HG03439 (cell line): ENCODE data around the gene GRK5.
"Not testable (repeated sequence)": the region's sequence is repeated elsewhere in the genome, so short reads cannot be mapped to it uniquely, and the experiment has no call there.

Experiments
- ATAC-seq: cut with Tn5 transposase; IDR thresholded peaks from one replicate; pipeline ENCODE4 v1.9.1; 2021; ENCODE audit warnings: mild to moderate bottlenecking, moderate library complexity; ENCODE audit not compliant: unreplicated experiment

GRK5 gene

GRCh38 chr10:119272338-119272734 is 65.0 kb downstream of the GRK5 start:
- ATAC-seq: not testable (repeated sequence)

GRCh38 chr10:119272736-119273135 is 65.4 kb downstream of the GRK5 start:
- no peak for ATAC-seq

GRCh38 chr10:119273413-119273812 is 66.0 kb downstream of the GRK5 start:
- ATAC-seq: no peak

- no peak for ATAC-seq
Observed at GRCh38 chr10:119274519-119275045, 67.2 kb downstream of the GRK5 start.

GRCh38 chr10:119275085-119275484 is 67.7 kb downstream of the GRK5 start:
- ATAC-seq: no peak

- ATAC-seq: not testable (repeated sequence)
Observed at GRCh38 chr10:119276194-119276593, 68.8 kb downstream of the GRK5 start.

- no peak for ATAC-seq
Observed at GRCh38 chr10:119278126-119278709, 70.8 kb downstream of the GRK5 start.

GRCh38 chr10:119279441-119279840 is 72.1 kb downstream of the GRK5 start:
- no peak for ATAC-seq

GRCh38 chr10:119281581-119282071 is 74.3 kb downstream of the GRK5 start:
- no peak for ATAC-seq

GRCh38 chr10:119282446-119282845 is 75.1 kb downstream of the GRK5 start:
- ATAC-seq: no peak

- ATAC-seq: no peak
Observed at GRCh38 chr10:119283387-119283786, 76.0 kb downstream of the GRK5 start.

- no peak for ATAC-seq
Observed at GRCh38 chr10:119283818-119284217, 76.4 kb downstream of the GRK5 start.

GRCh38 chr10:119284679-119285096 is 77.3 kb downstream of the GRK5 start:
- ATAC-seq: no peak

GRCh38 chr10:119285495-119286267 is 78.3 kb downstream of the GRK5 start:
- ATAC-seq: no peak

- no peak for ATAC-seq
Observed at GRCh38 chr10:119286516-119286915, 79.1 kb downstream of the GRK5 start.

GRCh38 chr10:119286983-119287633 is 79.7 kb downstream of the GRK5 start:
- no peak for ATAC-seq

GRCh38 chr10:119288574-119289001 is 81.2 kb downstream of the GRK5 start:
- ATAC-seq: no peak

GRCh38 chr10:119289227-119289920 is 82.0 kb downstream of the GRK5 start:
- ATAC-seq: no peak

GRCh38 chr10:119290301-119291048 is 83.1 kb downstream of the GRK5 start:
- ATAC-seq: no peak

- ATAC-seq: no peak
Observed at GRCh38 chr10:119291223-119291900, 84.0 kb downstream of the GRK5 start.
